Lower lobe of right lung (tissue), 2 donors: ENCODE measurements around the gene SEPTIN1. TPM values are rescaled to one million over a fixed set of nuclear protein-coding genes. Genes with fewer than 3 reads are reported as not detected.

ENCODE experiments used
- ATAC-seq, 2 donors: fragments of 200-7000 bp; cut with Tn5 transposase; one replicate each; pipeline ENCODE4 v1.9.1; 2020 to 2022; ENCODE audit warnings: mild to moderate bottlenecking in 2 of 2, moderate library complexity in 2 of 2
- DNase-seq: peaks from one replicate; pipeline ENCODE4 v3.0.0-alpha.2; 2020
- H3K27ac ChIP-seq: fragments of 200-600 bp; one replicate; pipeline ENCODE4 v1.8.0; 2022
- H3K27me3 ChIP-seq: fragments of 200-600 bp; one replicate; pipeline ENCODE4 v1.8.0; 2022; ENCODE audit warnings: low read depth
- H3K36me3 ChIP-seq: fragments of 200-600 bp; one replicate; pipeline ENCODE4 v1.8.0; 2022; ENCODE audit warnings: mild to moderate bottlenecking
- H3K4me1 ChIP-seq: fragments of 200-600 bp; one replicate; pipeline ENCODE4 v1.8.0; 2022
- H3K4me3 ChIP-seq: fragments of 200-600 bp; one replicate; pipeline ENCODE4 v1.8.0; 2022; ENCODE audit warnings: mild to moderate bottlenecking
- H3K9me3 ChIP-seq: fragments of 200-600 bp; one replicate; pipeline ENCODE4 v1.8.0; 2022
- intact Hi-C: fragments of 100-400 bp; cut with DNase I; formaldehyde crosslinking; loops from one replicate; pipeline ENCODE4 v1.11.0; 2022
- total RNA-seq: library from RNA; stranded (reverse); fragmentation: NEBNext Ultra II Directional; extraction: Animal tissue kit (Norgen Biotek cat#: 25700); gene quantifications from one replicate; pipeline ENCODE4 v1.2.1, GENCODE V29; 2021
- TF ChIP-seq, protein P1 (sequence below): fragments of 200-600 bp; IDR thresholded peaks from one replicate; pipeline ENCODE4 v1.8.0; 2022; ENCODE audit warnings: antibody characterized with exemption, mild to moderate bottlenecking
- donor health status: DM: no; HTN: yes; CAD: no; lungs with severe emphysema.

Gene SEPTIN1
- total RNA-seq, 1 donor from 2014 or later, result 6.0 TPM

GRCh38 chr16:30421010-30421409 is 38.6 kb upstream of the SEPTIN1 start:
- Histone ChIP-seq H3K4me1 (peaks cover 16% of the 10 kb centered on the region), H3K9me3 (no peaks in the 10 kb centered on the region), H3K4me3 (no peak overlapping the region), H3K27me3 (no peaks in the 10 kb centered on the region), H3K27ac (no peak overlapping the region), H3K36me3 (peaks cover 32% of the 10 kb centered on the region)
- TF ChIP-seq, protein P1, sequence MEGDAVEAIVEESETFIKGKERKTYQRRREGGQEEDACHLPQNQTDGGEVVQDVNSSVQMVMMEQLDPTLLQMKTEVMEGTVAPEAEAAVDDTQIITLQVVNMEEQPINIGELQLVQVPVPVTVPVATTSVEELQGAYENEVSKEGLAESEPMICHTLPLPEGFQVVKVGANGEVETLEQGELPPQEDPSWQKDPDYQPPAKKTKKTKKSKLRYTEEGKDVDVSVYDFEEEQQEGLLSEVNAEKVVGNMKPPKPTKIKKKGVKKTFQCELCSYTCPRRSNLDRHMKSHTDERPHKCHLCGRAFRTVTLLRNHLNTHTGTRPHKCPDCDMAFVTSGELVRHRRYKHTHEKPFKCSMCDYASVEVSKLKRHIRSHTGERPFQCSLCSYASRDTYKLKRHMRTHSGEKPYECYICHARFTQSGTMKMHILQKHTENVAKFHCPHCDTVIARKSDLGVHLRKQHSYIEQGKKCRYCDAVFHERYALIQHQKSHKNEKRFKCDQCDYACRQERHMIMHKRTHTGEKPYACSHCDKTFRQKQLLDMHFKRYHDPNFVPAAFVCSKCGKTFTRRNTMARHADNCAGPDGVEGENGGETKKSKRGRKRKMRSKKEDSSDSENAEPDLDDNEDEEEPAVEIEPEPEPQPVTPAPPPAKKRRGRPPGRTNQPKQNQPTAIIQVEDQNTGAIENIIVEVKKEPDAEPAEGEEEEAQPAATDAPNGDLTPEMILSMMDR, result no peak
- DNase-seq (no peak), ATAC-seq (no peak)
- intact Hi-C loops, result no loop called here

DNA sequence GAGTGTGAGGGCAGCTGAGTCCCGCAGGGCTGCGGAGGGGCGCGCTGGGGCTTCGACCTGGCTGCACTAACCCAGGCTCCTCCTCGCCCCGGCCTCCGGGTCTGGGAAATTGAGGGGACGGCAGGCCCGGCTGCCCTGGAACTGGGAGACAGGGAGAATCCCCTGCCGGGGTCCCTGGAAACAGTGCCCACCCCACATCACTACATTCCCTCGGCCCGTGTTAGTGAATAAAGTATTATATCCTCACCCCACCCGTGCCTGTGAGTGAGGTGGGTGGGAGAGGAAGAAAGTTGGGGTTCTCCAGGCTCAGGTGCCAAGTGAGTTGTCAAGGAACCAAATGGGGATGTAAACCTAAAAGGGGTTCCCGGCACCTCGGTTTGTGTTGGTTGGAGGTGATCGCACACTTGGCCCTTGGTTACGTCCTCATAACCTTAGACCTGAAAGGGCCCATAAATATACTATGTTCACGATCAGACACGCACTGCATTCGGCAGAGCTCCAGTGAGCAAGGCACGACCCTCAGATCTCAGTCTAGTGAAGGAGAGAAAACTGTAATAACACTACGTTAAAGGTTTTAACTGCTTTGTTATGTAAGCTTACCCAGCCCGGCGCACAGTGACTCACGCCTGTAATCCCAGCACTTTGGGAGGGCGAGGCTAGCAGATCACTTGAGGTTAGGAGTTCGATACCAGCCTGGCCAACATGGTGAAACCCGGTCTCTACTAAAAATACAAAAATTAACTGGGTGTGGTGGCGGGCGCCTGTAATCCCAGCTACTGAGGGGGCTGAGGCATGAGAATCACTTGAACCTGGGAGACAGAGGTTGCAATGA is 36.2 kb upstream of the SEPTIN1 start:
- Histone ChIP-seq H3K9me3 (no peaks in the 10 kb centered on the region), H3K4me3 (peak overlapping the region; percentile 68), H3K27me3 (no peaks in the 10 kb centered on the region), H3K36me3 (peaks cover 27% of the 10 kb centered on the region), H3K4me1 (peaks cover 16% of the 10 kb centered on the region), H3K27ac (peak overlapping the region; percentile 88)
- DNase-seq (no peak), ATAC-seq (no peak)
- intact Hi-C loops, result no loop called here
- TF ChIP-seq, protein P1, result no peak

DNA sequence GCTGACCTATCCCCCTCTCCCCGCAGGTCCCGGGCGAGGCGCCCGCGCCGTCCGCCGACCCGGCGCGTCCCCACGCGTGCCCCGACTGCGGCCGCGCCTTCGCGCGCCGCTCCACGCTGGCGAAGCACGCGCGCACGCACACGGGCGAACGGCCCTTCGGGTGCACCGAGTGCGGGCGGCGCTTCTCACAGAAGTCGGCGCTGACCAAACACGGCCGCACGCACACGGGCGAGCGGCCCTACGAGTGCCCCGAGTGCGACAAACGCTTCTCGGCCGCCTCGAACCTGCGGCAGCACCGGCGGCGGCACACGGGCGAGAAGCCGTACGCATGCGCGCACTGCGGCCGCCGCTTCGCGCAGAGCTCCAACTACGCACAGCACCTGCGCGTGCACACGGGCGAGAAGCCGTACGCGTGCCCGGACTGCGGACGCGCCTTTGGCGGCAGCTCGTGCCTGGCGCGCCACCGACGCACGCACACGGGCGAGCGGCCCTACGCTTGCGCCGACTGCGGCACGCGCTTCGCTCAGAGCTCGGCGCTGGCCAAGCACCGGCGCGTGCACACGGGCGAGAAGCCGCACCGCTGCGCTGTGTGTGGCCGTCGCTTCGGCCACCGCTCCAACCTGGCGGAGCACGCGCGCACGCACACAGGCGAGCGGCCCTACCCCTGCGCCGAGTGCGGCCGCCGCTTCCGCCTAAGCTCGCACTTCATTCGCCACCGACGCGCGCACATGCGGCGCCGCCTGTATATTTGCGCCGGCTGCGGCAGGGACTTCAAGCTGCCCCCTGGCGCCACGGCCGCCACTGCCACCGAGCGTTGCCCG is 35.4 kb upstream of the SEPTIN1 start:
- Histone ChIP-seq H3K27me3 (no peaks in the 10 kb centered on the region), H3K4me3 (peak overlapping the region; percentile 68), H3K27ac (peak overlapping the region; percentile 88), H3K36me3 (peaks cover 21% of the 10 kb centered on the region), H3K9me3 (no peaks in the 10 kb centered on the region), H3K4me1 (peaks cover 16% of the 10 kb centered on the region)
- intact Hi-C loops, result no loop called here
- peak; percentile 97 to 98 for ATAC-seq
- peak; percentile 94 for DNase-seq
- TF ChIP-seq, protein P1, result peak; percentile 41

DNA sequence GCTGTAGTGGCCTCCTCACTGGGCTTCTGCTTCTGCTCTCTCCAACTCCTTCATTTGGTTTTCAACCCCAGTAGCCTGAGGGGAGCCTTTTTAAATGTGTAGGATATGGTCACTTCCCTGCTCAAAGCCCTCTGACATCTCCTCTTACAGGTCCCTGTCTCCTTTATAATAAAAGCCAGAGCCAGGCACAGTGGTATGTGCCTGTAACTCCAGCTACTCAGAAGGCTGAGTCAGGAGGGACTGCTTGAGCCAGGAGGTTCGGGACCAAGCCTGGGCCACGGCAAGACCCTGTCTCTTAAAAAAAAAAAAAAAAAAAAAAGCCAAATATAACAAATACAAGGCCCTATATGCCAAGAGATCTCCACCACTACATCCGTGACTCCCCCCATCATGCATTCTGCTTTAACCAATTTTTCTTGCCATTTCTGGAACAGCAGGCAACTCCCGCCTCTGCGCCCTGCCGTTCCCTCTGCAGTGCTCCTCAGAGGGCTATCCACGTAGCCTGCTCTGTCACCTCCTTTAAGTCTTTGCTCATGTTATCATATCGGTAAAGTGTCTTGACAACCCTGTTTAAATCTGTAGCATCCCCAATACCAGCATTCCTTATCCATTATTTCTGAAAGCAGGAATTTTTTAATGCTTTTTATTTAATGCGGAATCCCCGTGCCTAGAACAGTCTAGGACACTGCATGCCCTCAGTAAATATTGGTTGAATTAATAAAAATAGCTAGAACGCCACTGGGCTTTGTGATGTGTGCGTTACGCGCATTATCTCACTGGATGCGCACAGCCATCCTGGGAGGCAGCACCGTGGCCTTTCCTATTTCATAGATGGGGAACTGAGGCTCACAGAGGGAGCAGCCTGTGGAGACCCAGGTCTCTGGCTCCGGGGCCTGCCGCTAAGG is 34.5 kb upstream of the SEPTIN1 start:
- Histone ChIP-seq H3K4me1 (peaks cover 16% of the 10 kb centered on the region), H3K9me3 (no peaks in the 10 kb centered on the region), H3K4me3 (peak overlapping the region; percentile 68), H3K27me3 (no peaks in the 10 kb centered on the region), H3K27ac (peak overlapping the region; percentile 88), H3K36me3 (peaks cover 17% of the 10 kb centered on the region)
- TF ChIP-seq, protein P1, result no peak
- intact Hi-C loops, result no loop called here
- ATAC-seq, result no peak
- DNase-seq, result no peak

GRCh38 chr16:30416047-30416603 is 33.8 kb upstream of the SEPTIN1 start:
- TF ChIP-seq, protein P1, result no peak
- no peaks in the 10 kb centered on the region for H3K9me3 ChIP-seq
- no peak overlapping the region for H3K4me3 ChIP-seq
- ATAC-seq (no peak), DNase-seq (no peak)
- peaks cover 16% of the 10 kb centered on the region for H3K36me3 ChIP-seq
- intact Hi-C loops, result no loop called here
- no peaks in the 10 kb centered on the region for H3K27me3 ChIP-seq
- H3K4me1 ChIP-seq, result peaks cover 16% of the 10 kb centered on the region
- H3K27ac ChIP-seq, result no peak overlapping the region
